PC-9 (cell line): ENCODE results near the gene MIER2. TPM values are rescaled to one million over a fixed set of nuclear protein-coding genes. Genes with fewer than 3 reads are reported as not detected.

Experiments
- BruUV-seq: library from RNA; stranded (reverse); fragments of 400-500 nt; replicated peaks from 2 replicates; lab custom pipeline; 2021; lab: Mats Ljungman, UMichigan
- CTCF ChIA-PET: fragments of 300-600 bp; sonication (Branson Sonifier 250); formaldehyde crosslinking; loops from one replicate; lab custom pipeline; 2022; ENCODE audit warnings: antibody characterized with exemption; lab: Charles Lee
- POLR2A ChIA-PET: fragments of 300-600 bp; sonication (Branson Sonifier 250); formaldehyde crosslinking; loops from one replicate; lab custom pipeline; 2022; ENCODE audit warnings: antibody characterized with exemption; ENCODE audit not compliant: unreplicated experiment; lab: Charles Lee
- DNase-seq, 2 experiments: peaks; one replicate each; pipeline versions ENCODE4 v3.0.0 to v3.0.0-alpha.2; 2015 to 2022; ENCODE audit warnings: mixed read lengths in 1 of 2
- H2AFZ ChIP-seq: fragments of 200-600 bp; sonication (generic); 2 replicates; pipeline ENCODE4 v1.8.1; 2017; ENCODE audit warnings: antibody characterized with exemption
- H3F3A ChIP-seq: fragments of 200-600 bp; sonication (generic); 2 replicates; pipeline ENCODE4 v1.8.1; 2017; ENCODE audit warnings: antibody characterized with exemption, mild to moderate bottlenecking, low read depth; ENCODE audit not compliant: insufficient read depth
- H3K27ac ChIP-seq: fragments of 200-600 bp; sonication (generic); 2 replicates; pipeline ENCODE4 v1.6.1; 2016; ENCODE audit warnings: mixed run types
- H3K27me3 ChIP-seq: fragments of 200-600 bp; sonication (generic); 2 replicates; pipeline ENCODE4 v1.6.1; 2016; ENCODE audit warnings: low read depth, mixed run types; ENCODE audit not compliant: insufficient read depth
- H3K36me3 ChIP-seq: fragments of 200-600 bp; sonication (generic); 2 replicates; pipeline ENCODE4 v1.6.1; 2016; ENCODE audit warnings: low read depth, mixed run types
- H3K4me1 ChIP-seq: fragments of 200-600 bp; sonication (generic); replicated peaks from 2 replicates; pipeline ENCODE4 v1.6.1; 2016; ENCODE audit warnings: mixed run types; ENCODE audit not compliant: insufficient read depth
- H3K4me2 ChIP-seq: fragments of 200-600 bp; sonication (generic); 2 replicates; pipeline ENCODE4 v1.6.1; 2017; ENCODE audit warnings: mixed run types
- H3K4me3 ChIP-seq: fragments of 200-600 bp; sonication (generic); 2 replicates; pipeline ENCODE4 v1.6.1; 2016; ENCODE audit warnings: mixed run types
- H3K79me2 ChIP-seq: fragments of 200-600 bp; sonication (generic); 2 replicates; pipeline ENCODE4 v1.6.1; 2017; ENCODE audit warnings: low read depth, mixed run types
- H3K9me2 ChIP-seq: fragments of 200-600 bp; sonication (generic); 2 replicates; pipeline ENCODE4 v1.8.1; 2017; ENCODE audit warnings: mild to moderate bottlenecking; ENCODE audit not compliant: insufficient read depth
- H3K9me3 ChIP-seq: fragments of 200-600 bp; sonication (generic); 2 replicates; pipeline ENCODE4 v1.8.1; 2016; ENCODE audit warnings: low read depth; ENCODE audit not compliant: insufficient read depth
- H4K20me1 ChIP-seq: fragments of 200-600 bp; sonication (generic); 2 replicates; pipeline ENCODE4 v1.8.1; 2017; ENCODE audit not compliant: insufficient read depth
- CTCF ChIP-seq: fragments of 200-600 bp; sonication (generic); conservative IDR thresholded peaks from 2 replicates; pipeline ENCODE4 v1.6.1; 2017; ENCODE audit warnings: mixed run types, antibody characterized with exemption, mild to moderate bottlenecking, moderate library complexity
- EZH2 ChIP-seq: fragments of 200-600 bp; sonication (generic); IDR thresholded peaks from 2 replicates; pipeline ENCODE4 v1.8.0; 2017; ENCODE audit warnings: antibody characterized with exemption, low read depth
- intact Hi-C: fragments of 100-400 bp; cut with micrococcal nuclease; formaldehyde crosslinking; loops from one replicate; pipeline ENCODE4 v1.10.0; 2022; ENCODE audit not compliant: unreplicated experiment
- total RNA-seq: library from RNA; stranded (reverse); gene quantifications from 2 replicates; pipeline ENCODE4 v1.2.3, GENCODE V29; 2021

MIER2 gene
- total RNA-seq, 1 experiment from 2014 or later: 25.2 TPM

GRCh38 chr19:364496-365287 lies 20.1 kb upstream of the MIER2 start:
- intact Hi-C loops: no loop called here
- Histone ChIP-seq H3K9me3 (no peaks in the 10 kb centered on the region), H3F3A (no peaks in the 10 kb centered on the region), H3K4me3 (no peak overlapping the region), H3K36me3 (no peaks in the 10 kb centered on the region), H2AFZ (no peak overlapping the region), H3K4me1 (no peaks in the 10 kb centered on the region), H3K4me2 (no peak overlapping the region), H3K9me2 (no peaks in the 10 kb centered on the region), H4K20me1 (no peaks in the 10 kb centered on the region), H3K79me2 (no peaks in the 10 kb centered on the region), H3K27ac (no peak overlapping the region), H3K27me3 (peaks cover 45% of the 10 kb centered on the region)
- no peak for DNase-seq
- ChIA-PET CTCF (no interaction called here), POLR2A (no interaction called here)
- no peak for TF ChIP-seq CTCF
- no peak for TF ChIP-seq EZH2
- no TSS peak for BruUV-seq

GRCh38 chr19:362683-363082 lies 18.1 kb upstream of the MIER2 start:
- Histone ChIP-seq H3K9me2 (no peaks in the 10 kb centered on the region), H3K4me1 (no peaks in the 10 kb centered on the region), H3K4me3 (no peak overlapping the region), H3K9me3 (no peaks in the 10 kb centered on the region), H3K79me2 (no peaks in the 10 kb centered on the region), H3K27me3 (peaks cover 45% of the 10 kb centered on the region), H4K20me1 (no peaks in the 10 kb centered on the region), H3K27ac (no peak overlapping the region), H3K36me3 (no peaks in the 10 kb centered on the region), H3K4me2 (no peak overlapping the region), H2AFZ (no peak overlapping the region), H3F3A (no peaks in the 10 kb centered on the region)
- intact Hi-C loops: no loop called here
- no TSS peak for BruUV-seq
- POLR2A ChIA-PET: no interaction called here
- TF ChIP-seq EZH2: no peak
- no peak for TF ChIP-seq CTCF
- CTCF ChIA-PET: no interaction called here
- DNase-seq: no peak

DNA sequence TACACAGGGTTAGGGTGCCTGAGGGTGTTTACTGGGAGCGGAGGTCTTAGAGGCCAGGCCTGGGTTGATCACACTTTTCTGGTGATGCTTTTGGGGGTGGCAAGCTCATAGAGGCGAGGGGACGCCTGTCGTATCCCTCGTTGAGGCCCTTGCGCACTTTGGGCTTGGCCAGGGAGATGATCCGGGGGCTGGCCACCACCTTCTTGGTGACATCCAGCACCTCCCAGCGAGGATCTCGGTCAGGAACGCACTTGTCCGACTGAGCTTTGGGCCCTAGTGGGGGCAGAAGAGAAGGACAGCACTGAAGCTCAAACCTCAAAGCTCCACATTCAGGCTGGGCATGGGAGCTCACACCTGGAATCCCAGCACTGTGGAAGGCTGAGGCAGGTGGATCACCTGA lies 17.6 kb upstream of the MIER2 start:
- Histone ChIP-seq H3K36me3 (no peaks in the 10 kb centered on the region), H3K9me3 (no peaks in the 10 kb centered on the region), H3K27me3 (peaks cover 43% of the 10 kb centered on the region), H3K27ac (no peak overlapping the region), H3K4me3 (no peak overlapping the region), H3K4me2 (no peak overlapping the region), H4K20me1 (no peaks in the 10 kb centered on the region), H3F3A (no peaks in the 10 kb centered on the region), H3K79me2 (no peaks in the 10 kb centered on the region), H3K9me2 (no peaks in the 10 kb centered on the region), H2AFZ (no peak overlapping the region), H3K4me1 (no peaks in the 10 kb centered on the region)
- CTCF ChIA-PET: no interaction called here
- POLR2A ChIA-PET: no interaction called here
- no peak for DNase-seq
- intact Hi-C loops: no loop called here
- TF ChIP-seq CTCF (no peak), EZH2 (no peak)
- BruUV-seq: no TSS peak
